ENCODE measurements around the gene DAGLA.
"Not testable (repeated sequence)": the region's sequence is repeated elsewhere in the genome, so short reads cannot be mapped to it uniquely, and the experiment has no call there.

The DAGLA gene

DNA sequence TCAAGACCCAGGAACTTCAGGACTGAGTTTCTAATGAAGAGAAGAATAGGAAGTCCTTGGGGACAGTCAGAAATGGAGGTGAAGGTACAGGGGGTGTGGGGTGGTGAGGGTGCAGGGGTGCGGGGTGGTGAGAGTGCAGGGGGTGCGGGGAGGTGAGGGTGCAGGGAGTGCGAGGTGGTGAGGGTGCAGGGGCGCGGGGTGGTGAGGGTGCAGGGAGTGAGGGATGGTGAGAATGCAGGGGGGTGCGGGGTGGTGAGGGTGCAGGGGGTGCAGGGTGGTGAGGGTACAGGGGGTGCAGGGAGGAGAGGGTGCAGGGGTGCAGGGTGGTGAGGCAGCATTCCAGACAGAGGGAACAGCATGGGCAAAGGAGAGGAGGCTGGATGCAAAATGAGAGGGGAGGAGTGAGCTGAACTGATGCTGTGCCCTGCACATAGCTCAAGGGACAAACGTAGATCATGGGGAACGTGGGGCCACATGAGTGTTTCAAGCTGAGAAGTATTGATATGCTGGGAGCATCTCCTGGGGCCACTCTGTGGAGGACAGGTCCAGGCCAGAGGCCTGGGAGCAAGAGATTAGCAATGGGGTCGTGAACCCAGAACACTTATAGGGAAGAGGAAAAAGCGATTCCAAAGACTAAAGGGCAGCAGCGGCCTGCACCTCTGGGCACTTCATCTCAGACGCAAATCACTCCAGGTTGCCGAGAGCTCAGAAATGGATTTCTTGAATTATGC, 23.7 kb upstream of the DAGLA start:
- TF ChIP-seq, protein P1, sequence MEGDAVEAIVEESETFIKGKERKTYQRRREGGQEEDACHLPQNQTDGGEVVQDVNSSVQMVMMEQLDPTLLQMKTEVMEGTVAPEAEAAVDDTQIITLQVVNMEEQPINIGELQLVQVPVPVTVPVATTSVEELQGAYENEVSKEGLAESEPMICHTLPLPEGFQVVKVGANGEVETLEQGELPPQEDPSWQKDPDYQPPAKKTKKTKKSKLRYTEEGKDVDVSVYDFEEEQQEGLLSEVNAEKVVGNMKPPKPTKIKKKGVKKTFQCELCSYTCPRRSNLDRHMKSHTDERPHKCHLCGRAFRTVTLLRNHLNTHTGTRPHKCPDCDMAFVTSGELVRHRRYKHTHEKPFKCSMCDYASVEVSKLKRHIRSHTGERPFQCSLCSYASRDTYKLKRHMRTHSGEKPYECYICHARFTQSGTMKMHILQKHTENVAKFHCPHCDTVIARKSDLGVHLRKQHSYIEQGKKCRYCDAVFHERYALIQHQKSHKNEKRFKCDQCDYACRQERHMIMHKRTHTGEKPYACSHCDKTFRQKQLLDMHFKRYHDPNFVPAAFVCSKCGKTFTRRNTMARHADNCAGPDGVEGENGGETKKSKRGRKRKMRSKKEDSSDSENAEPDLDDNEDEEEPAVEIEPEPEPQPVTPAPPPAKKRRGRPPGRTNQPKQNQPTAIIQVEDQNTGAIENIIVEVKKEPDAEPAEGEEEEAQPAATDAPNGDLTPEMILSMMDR (conservative IDR thresholded peaks at IDR 0.05; ENCODE audit: low read depth, low read length): no peak
- H3K4me3 ChIP-seq (ENCODE audit: low read length): no peak overlapping the region
- no peak for DNase-seq (ENCODE audit: low read depth)

DNA sequence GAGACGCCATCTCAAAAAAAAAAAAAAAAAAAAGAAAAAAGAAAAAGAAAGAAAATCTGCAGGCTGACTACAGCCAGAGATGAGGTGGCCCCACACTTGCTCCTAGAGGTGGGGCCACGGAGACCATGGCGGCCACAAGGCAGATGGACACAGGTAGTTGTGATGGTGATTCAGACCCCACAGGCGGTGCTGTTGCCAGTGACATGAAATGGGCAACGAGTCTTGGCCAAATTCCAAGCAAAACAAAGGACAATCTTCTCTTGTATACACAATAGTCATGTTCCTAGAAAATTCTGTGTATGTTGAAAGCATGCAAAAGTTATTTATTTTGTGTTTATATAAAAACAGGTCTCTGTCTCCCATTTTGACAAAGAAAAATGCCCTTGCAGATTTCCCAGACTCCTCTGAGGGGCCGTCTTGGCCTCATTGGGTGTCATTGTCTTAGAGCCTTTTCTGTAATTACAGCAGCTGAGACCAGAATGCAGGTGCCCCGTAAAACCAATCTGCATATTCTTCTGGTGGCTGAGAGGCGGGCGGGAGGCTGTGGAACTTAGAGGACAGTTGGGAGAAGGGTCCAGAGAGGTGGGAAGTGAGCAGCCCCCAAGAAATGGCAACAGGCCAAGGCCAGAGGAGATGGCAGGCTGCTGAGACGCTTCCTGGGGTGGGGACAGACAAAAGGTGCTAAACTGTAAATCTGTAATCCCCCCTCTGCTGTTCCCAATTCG, 22.5 kb upstream of the DAGLA start:
- TF ChIP-seq, protein P1 (conservative IDR thresholded peaks at IDR 0.05; ENCODE audit: low read depth, low read length): no peak
- no peak for DNase-seq (ENCODE audit: low read depth)
- H3K4me3 ChIP-seq (ENCODE audit: low read length): no peak overlapping the region

DNA sequence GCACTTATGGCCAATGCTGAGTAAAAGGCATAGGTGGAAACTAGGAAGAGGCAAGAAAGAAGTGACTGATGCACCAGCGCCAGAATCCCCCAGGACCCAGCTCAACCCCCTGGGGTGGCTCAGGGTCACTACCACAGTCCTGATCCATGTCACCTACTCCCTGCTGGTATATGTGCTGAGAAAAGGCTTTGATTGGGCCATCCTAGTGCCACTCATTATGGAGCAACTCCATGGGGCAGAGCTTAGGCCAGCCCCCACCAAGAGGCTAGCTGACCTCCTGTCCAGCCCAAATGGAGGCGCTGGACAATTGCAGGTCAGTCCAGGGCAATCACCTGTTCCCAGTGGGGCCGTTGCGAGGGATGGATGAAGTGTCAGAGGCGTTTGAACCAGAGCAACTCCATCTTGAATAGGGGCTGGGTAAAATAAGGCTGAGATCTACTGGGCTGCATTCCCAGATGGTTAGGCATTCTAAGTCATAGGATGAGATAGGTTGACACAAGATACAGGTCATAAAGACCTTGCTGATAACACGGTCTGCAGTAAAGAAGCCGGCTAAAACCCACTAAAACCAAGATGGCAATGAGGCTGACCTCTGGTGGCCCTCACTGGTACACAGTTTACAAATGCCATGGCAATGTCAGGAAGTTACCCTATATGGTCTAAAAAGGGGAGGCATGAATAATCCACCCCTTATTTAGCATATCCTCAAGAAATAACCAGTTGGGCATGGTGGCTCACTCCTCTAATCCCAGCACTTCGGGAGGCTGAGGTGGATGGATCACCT, 20.6 kb upstream of the DAGLA start:
- TF ChIP-seq, protein P1 (conservative IDR thresholded peaks at IDR 0.05; ENCODE audit: low read depth, low read length): peak; percentile 24
- no peak overlapping the region for H3K4me3 ChIP-seq (ENCODE audit: low read length)
- no peak for DNase-seq (ENCODE audit: low read depth)

DNA sequence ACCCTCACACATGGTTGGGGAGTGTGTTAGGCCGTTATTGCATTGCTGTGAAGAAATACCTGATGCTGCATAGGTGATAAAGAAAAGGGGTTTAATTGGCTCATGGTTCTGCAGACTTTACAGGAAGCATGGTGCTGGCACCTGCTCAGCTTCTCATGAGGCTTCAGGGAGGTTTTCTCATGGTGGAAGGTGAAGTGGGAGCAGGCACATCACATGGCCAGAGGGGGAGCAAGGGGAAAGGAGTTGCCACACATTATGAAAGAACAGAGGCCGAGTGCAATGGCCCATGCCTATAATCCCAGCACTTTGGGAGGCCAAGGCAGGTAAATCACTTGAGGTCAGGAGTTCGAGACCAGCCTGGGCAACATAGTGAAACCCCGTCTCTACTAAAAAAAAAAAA, 19.2 kb upstream of the DAGLA start:
- not testable (repeated sequence) for DNase-seq (ENCODE audit: low read depth); H3K4me3 ChIP-seq (ENCODE audit: low read length)
- TF ChIP-seq, protein P1 (conservative IDR thresholded peaks at IDR 0.05; ENCODE audit: low read depth, low read length): peak; percentile 17

DNA sequence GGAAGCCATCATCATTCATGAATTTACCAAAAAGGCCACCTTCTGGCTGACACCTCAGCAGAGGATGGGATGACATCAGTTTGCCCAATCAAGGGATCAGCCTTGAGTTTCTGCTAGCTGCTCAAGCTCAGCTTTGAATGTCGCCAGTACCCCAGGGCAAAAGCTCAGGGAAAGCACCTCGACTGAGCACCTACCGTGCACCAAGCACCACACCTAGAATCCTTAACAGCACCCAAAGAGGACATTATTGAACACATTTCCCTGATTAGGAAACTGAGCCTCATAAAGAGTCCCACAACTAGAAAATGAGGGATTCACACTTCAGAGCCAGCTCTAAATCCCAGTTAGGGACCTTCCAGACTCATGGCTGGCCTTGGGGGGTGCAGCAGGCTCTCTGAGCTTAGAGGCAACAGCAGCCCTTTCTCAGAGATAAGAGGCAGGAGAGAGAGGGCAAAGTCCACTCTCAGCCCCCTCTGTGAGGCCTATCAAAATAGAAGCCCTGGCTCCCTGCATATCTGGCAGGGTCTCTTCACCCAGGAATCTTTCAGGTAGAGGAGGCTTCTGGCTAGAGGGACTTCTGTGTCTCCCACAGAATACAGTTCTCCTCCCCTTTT, 13.4 kb upstream of the DAGLA start:
- TF ChIP-seq, protein P1 (conservative IDR thresholded peaks at IDR 0.05; ENCODE audit: low read depth, low read length): no peak
- H3K4me3 ChIP-seq (ENCODE audit: low read length): no peak overlapping the region
- DNase-seq (ENCODE audit: low read depth): no peak

DNA sequence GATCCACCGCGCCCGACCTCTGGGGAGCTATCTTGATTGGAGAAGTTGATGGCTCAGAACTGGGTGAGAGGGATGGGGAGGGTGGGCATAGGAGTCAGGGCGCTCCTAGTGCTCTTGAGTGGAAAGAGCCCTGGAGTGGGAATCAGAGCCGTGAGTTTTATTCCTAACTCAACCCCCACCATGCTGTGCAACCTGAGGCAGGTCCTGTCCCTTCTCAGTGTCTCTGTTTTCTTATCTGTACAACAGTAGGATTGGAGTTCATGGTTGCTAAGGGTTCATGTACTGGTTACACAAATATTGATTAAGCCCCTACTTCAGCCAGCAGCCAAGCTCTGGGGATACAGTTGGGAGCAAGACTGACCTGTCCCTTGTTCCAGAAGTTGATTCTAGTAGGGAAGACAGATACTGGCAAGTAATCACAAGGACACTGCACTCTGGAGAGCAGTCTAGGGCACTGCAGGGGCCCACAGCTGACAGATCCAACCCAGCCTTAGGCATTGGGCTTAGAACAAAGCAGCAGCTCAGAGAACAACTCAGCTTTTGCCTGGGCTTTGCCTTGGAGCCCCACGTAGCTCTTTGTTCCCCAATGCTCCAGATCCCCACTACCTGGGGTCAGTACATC, 12.4 kb upstream of the DAGLA start:
- no peak for DNase-seq (ENCODE audit: low read depth)
- TF ChIP-seq, protein P1 (conservative IDR thresholded peaks at IDR 0.05; ENCODE audit: low read depth, low read length): no peak
- no peak overlapping the region for H3K4me3 ChIP-seq (ENCODE audit: low read length)

Data from retinal pigment epithelial cell (primary cell).